ENCODE results near the gene QRICH2. TPM values are rescaled to one million over a fixed set of nuclear protein-coding genes. Genes with fewer than 3 reads are reported as not detected.

Gene QRICH2
- total and polyA plus RNA-seq, 9 of the 15 experiments (the other 6 are each of a cell fraction or from before 2014, with no cell fraction given) = 0.03 to 1.6 (median 0.81) TPM

- TF ChIP-seq, protein P1, sequence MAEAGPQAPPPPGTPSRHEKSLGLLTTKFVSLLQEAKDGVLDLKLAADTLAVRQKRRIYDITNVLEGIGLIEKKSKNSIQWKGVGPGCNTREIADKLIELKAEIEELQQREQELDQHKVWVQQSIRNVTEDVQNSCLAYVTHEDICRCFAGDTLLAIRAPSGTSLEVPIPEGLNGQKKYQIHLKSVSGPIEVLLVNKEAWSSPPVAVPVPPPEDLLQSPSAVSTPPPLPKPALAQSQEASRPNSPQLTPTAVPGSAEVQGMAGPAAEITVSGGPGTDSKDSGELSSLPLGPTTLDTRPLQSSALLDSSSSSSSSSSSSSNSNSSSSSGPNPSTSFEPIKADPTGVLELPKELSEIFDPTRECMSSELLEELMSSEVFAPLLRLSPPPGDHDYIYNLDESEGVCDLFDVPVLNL (CRISPR knock-in tag; IDR thresholded peaks at IDR 0.05; ENCODE audit: low read depth) = no peak
- TF ChIP-seq, protein P2, sequence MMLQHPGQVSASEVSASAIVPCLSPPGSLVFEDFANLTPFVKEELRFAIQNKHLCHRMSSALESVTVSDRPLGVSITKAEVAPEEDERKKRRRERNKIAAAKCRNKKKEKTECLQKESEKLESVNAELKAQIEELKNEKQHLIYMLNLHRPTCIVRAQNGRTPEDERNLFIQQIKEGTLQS (IDR thresholded peaks at IDR 0.05) = peak; percentile 87
- TF ChIP-seq, protein P2 (CRISPR knock-in tag; conservative IDR thresholded peaks at IDR 0.05) = no peak
- TF ChIP-seq AFF1 (IDR thresholded peaks at IDR 0.05; ENCODE audit: low read depth in 1 of 2, partially characterized antibody in 2 of 2) = peak in 1 of 2 experiments; percentile 61
- no peak for TF ChIP-seq ZC3H11A (IDR thresholded peaks at IDR 0.05; ENCODE audit: low read depth, low read length)
- no peak for TF ChIP-seq MTA2 (IDR thresholded peaks at IDR 0.05; ENCODE audit: low read depth)
- no peak for TF ChIP-seq ELF4 (CRISPR knock-in tag; IDR thresholded peaks at IDR 0.05)
- no peak for TF ChIP-seq RFX1 (IDR thresholded peaks at IDR 0.05)
- TF ChIP-seq PBX2 (CRISPR knock-in tag; IDR thresholded peaks at IDR 0.05; ENCODE audit: low read depth) = no peak
- peak; percentile 55 for TF ChIP-seq PBX2 (tag; conservative IDR thresholded peaks at IDR 0.05; ENCODE audit: low read depth)
- TF ChIP-seq CBFA2T3 (IDR thresholded peaks at IDR 0.05) = no peak
- no peak for TF ChIP-seq EWSR1 (IDR thresholded peaks at IDR 0.05; ENCODE audit: borderline replicate concordance, low read depth, partially characterized antibody)
- TF ChIP-seq ESRRA (IDR thresholded peaks at IDR 0.05; ENCODE audit: borderline replicate concordance, low read depth) = peak; percentile 70
- TF ChIP-seq ATF1 (CRISPR knock-in tag; IDR thresholded peaks at IDR 0.05) = no peak
- TF ChIP-seq ATF1 (tag; IDR thresholded peaks at IDR 0.05) = 0 out of 2 replicates have a peak, but pooled peaks have one; percentile 8
- no peak for TF ChIP-seq RBM22 (IDR thresholded peaks at IDR 0.05; ENCODE audit: low read depth, low read length, poor library complexity, severe bottlenecking)
- no peak for TF ChIP-seq ZNF408 (CRISPR knock-in tag; IDR thresholded peaks at IDR 0.05; ENCODE audit: low read depth)
- TF ChIP-seq HOXB6 (CRISPR knock-in tag; IDR thresholded peaks at IDR 0.05; ENCODE audit: borderline replicate concordance) = no peak
- TF ChIP-seq TAF1 (IDR thresholded peaks at IDR 0.05; ENCODE audit: control insufficient read depth, extremely low read depth, insufficient read depth, low read length, severe bottlenecking) = no peak
- no peak for TF ChIP-seq ZFX (CRISPR knock-in tag; IDR thresholded peaks at IDR 0.05)
- peak; percentile 76 for TF ChIP-seq ARID1B (IDR thresholded peaks at IDR 0.05)
These were observed 37.4 kb upstream of the QRICH2 start (continued) for GRCh38 chr17:76345377-76345974.

All from K562 (cell line).